Panc1 (cell line): ENCODE data around the gene LMF1.

Experiments used
- POLR2AphosphoS5 ChIP-seq: IDR thresholded peaks from 2 replicates; pipeline ENCODE4 v1.6.1; 2012; ENCODE audit warnings: mild to moderate bottlenecking, low read depth, low read length, moderate library complexity
- REST ChIP-seq, 2 experiments: IDR thresholded peaks; 2 replicates each; pipeline ENCODE4 v1.6.1; 2011 to 2012; ENCODE audit warnings: low read depth in 2 of 2, control low read depth in 1 of 2, low read length in 1 of 2, mild to moderate bottlenecking in 1 of 2, moderate library complexity in 1 of 2; ENCODE audit not compliant: insufficient read depth in 1 of 2
- SIN3A ChIP-seq: IDR thresholded peaks from 2 replicates; pipeline ENCODE4 v1.6.1; 2012; ENCODE audit warnings: low read depth, mild to moderate bottlenecking, low read length, moderate library complexity, borderline replicate concordance; ENCODE audit not compliant: insufficient read depth
- TCF7L2 ChIP-seq: IDR thresholded peaks from 2 replicates; pipeline ENCODE4 v1.6.1; 2011; ENCODE audit warnings: mild to moderate bottlenecking, low read depth, low read length, inconsistent platforms
- TF ChIP-seq, protein P1 (sequence below): fragments of 450-650 bp; IDR thresholded peaks from 2 replicates; pipeline ENCODE4 v1.5.1; 2017; ENCODE audit warnings: mild to moderate bottlenecking

DNA sequence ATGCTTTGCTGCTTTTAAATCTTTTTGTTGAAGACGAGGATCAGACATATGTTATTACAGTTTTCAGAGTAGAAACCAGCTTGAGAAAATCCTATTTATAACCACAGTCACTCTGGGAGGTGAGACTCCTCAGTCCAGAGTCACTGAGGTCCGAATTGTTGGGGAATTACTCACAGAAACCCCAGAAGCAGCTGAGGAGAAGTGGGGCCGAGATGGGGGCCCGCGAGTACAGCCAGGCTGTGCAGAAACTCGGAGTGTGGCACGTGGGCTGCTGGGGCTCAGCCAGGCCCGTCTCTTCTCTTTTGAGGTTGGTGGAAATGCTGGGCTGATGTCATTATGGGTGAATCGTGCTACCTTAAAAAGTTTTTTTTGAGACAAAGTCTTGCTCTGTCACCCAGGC lies 155.8 kb downstream of the LMF1 start:
- TF ChIP-seq, protein P1, sequence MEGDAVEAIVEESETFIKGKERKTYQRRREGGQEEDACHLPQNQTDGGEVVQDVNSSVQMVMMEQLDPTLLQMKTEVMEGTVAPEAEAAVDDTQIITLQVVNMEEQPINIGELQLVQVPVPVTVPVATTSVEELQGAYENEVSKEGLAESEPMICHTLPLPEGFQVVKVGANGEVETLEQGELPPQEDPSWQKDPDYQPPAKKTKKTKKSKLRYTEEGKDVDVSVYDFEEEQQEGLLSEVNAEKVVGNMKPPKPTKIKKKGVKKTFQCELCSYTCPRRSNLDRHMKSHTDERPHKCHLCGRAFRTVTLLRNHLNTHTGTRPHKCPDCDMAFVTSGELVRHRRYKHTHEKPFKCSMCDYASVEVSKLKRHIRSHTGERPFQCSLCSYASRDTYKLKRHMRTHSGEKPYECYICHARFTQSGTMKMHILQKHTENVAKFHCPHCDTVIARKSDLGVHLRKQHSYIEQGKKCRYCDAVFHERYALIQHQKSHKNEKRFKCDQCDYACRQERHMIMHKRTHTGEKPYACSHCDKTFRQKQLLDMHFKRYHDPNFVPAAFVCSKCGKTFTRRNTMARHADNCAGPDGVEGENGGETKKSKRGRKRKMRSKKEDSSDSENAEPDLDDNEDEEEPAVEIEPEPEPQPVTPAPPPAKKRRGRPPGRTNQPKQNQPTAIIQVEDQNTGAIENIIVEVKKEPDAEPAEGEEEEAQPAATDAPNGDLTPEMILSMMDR: no peak
- TF ChIP-seq REST (IDR thresholded peaks at IDR 0.05; ENCODE audit: insufficient read depth in 1 of 2, low read depth in 2 of 2, low read length in 1 of 2) (no peak), POLR2AphosphoS5 (no peak), TCF7L2 (no peak), SIN3A (no peak)
